ENCODE results near the gene RABGAP1L. TPM values are rescaled to one million over a fixed set of nuclear protein-coding genes. Genes with fewer than 3 reads are reported as not detected.
A peak's percentile ranks its signal among the peaks of the same experiment; 100 is the strongest.

Gene RABGAP1L
- polyA plus RNA-seq, 4 donors, result 20.6 to 53.9 (median 25.1) TPM

DNA sequence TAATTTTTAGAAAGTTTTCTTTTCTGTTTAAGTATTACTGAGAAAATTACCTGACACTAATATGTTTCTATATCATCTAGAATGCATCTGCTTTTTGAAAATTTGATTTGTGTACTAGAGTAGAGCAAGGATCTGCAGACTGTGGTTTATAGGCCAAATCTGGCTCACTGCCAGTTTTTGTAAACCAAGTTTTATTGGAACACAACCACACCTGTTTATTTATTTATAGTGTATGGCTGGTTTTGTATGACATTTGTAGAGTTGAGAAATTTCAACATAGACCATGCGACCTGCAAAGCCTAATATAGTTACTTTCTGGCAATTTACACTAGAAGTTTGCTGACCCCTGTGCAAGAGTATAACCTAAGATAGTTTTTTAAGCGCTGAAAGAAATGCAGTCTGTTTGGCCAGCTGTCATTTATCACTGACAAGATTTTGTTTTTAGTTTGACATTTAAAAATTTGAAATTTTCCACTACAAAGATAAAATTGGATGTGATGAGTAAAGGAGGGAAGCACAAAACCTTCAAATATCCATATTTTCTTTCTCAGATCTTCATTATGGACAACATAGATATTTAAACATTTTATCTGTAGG lies 804.3 kb downstream of the RABGAP1L start:
- Histone ChIP-seq H3K9me3 (ENCODE audit: control insufficient read depth in 2 of 2, insufficient read depth in 1 of 2, low read depth in 1 of 2, low read length in 1 of 2) (no peaks in the 10 kb centered on the region), H3K27me3 (ENCODE audit: control insufficient read depth in 3 of 3, insufficient read depth in 3 of 3, low read length in 3 of 3) (no peaks in the 10 kb centered on the region), H3K4me1 (ENCODE audit: control insufficient read depth in 3 of 3, insufficient read depth in 2 of 3, low read depth in 1 of 3, low read length in 2 of 3) (peaks cover 9 to 43% (median 9%) of the 10 kb centered on the region in 3 donors), H3K36me3 (ENCODE audit: control insufficient read depth in 3 of 3, insufficient read depth in 2 of 3, low read depth in 1 of 3, low read length in 3 of 3) (no peaks in the 10 kb centered on the region), H3K4me3 (ENCODE audit: low read depth in 1 of 3, low read length in 3 of 3) (no peak overlapping the region), H3K27ac (ENCODE audit: low read depth in 1 of 3, low read length in 2 of 3) (peak overlapping the region in 1 of 3 donors; percentile 71)
- FAIRE-seq (no peak), DNase-seq (peak; percentile 50 to 61)
- 45 to 63% (median 53%) methylated on average over 2 of the region's 2 CpGs for WGBS, 3 donors

DNA sequence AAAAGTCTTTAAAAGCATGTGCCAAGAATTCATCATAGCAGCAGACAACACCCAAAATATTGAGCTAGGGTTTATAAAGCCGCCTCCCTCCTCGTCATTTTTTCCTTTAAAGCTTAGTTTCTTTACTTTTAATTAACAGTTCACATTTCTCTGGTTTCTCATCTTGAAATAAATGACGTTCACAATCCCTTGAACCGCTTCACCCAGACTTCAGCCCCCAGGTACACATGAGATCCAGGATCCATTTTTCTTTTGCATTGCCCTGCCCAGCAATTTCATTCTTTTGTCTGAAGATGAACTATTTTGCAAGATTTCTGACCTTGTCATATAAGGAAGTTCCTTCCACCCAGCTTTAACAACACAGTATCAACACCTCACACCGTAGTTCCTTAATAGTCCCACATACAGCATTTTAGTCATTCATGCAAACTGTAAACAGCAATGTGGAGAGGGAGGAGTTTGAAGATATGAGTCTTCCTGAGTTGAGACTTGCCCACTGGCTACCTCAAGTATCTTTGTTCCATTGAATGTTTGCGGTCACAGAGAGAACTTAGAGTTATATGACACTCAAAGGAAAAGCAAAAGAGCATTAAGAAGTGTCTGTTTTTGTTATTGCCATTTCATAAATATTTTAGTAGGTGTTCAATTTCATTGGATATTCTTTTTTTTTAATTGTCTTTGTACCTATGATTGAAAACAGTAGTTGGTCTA lies 805.1 kb downstream of the RABGAP1L start:
- H3K27ac ChIP-seq (ENCODE audit: low read depth in 1 of 3, low read length in 2 of 3), result peak overlapping the region; percentile 56 to 71 (median 59)
- FAIRE-seq, result no peak
- no peaks in the 10 kb centered on the region for H3K27me3 ChIP-seq (ENCODE audit: control insufficient read depth in 3 of 3, insufficient read depth in 3 of 3, low read length in 3 of 3)
- peaks cover 0 to 5% (median 0%) of the 10 kb centered on the region in 3 donors for H3K36me3 ChIP-seq (ENCODE audit: control insufficient read depth in 3 of 3, insufficient read depth in 2 of 3, low read depth in 1 of 3, low read length in 3 of 3)
- peaks cover 9 to 50% (median 12%) of the 10 kb centered on the region in 3 donors for H3K4me1 ChIP-seq (ENCODE audit: control insufficient read depth in 3 of 3, insufficient read depth in 2 of 3, low read depth in 1 of 3, low read length in 2 of 3)
- H3K9me3 ChIP-seq (ENCODE audit: control insufficient read depth in 2 of 2, insufficient read depth in 1 of 2, low read depth in 1 of 2, low read length in 1 of 2), result no peaks in the 10 kb centered on the region
- peak; percentile 63 to 73 for DNase-seq
- 21 to 35% (median 29%) methylated on average over 6 of the region's 6 CpGs for WGBS, 3 donors
- H3K4me3 ChIP-seq (ENCODE audit: low read depth in 1 of 3, low read length in 3 of 3), result no peak overlapping the region

DNA sequence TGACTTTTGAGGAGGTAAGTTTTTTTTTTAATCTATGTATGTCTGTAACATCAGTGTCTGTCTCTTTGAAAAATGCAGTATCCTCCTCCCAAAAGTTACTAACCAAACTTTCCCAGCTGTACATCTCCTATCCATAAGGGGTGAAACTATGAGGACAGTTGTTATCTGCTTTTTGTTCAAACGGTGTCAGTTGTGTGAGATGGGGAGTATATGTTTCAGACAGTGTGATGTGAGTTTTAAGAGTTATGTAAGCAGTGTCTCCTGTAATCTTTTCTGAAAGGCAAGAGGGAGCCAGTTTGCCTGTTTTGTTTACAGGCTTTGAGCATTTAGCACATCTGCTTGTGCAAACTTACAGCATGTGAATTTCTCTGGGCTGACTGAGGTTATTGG lies 805.6 kb downstream of the RABGAP1L start:
- H3K4me1 ChIP-seq (ENCODE audit: control insufficient read depth in 3 of 3, insufficient read depth in 2 of 3, low read depth in 1 of 3, low read length in 2 of 3), result peaks cover 9 to 50% (median 12%) of the 10 kb centered on the region in 3 donors
- H3K27ac ChIP-seq (ENCODE audit: low read depth in 1 of 3, low read length in 2 of 3), result peak overlapping the region; percentile 66 to 92 (median 71)
- H3K27me3 ChIP-seq (ENCODE audit: control insufficient read depth in 3 of 3, insufficient read depth in 3 of 3, low read length in 3 of 3), result no peaks in the 10 kb centered on the region
- no peak for FAIRE-seq
- no peak overlapping the region for H3K4me3 ChIP-seq (ENCODE audit: low read depth in 1 of 3, low read length in 3 of 3)
- WGBS, 3 donors, result 29 to 54% (median 31%) methylated on average over 1 of the region's 1 CpG
- peak in 1 of 2 donors; percentile 31 for DNase-seq
- H3K9me3 ChIP-seq (ENCODE audit: control insufficient read depth in 2 of 2, insufficient read depth in 1 of 2, low read depth in 1 of 2, low read length in 1 of 2), result no peaks in the 10 kb centered on the region
- H3K36me3 ChIP-seq (ENCODE audit: control insufficient read depth in 3 of 3, insufficient read depth in 2 of 3, low read depth in 1 of 3, low read length in 3 of 3), result peaks cover 0 to 7% (median 1%) of the 10 kb centered on the region in 3 donors

DNA sequence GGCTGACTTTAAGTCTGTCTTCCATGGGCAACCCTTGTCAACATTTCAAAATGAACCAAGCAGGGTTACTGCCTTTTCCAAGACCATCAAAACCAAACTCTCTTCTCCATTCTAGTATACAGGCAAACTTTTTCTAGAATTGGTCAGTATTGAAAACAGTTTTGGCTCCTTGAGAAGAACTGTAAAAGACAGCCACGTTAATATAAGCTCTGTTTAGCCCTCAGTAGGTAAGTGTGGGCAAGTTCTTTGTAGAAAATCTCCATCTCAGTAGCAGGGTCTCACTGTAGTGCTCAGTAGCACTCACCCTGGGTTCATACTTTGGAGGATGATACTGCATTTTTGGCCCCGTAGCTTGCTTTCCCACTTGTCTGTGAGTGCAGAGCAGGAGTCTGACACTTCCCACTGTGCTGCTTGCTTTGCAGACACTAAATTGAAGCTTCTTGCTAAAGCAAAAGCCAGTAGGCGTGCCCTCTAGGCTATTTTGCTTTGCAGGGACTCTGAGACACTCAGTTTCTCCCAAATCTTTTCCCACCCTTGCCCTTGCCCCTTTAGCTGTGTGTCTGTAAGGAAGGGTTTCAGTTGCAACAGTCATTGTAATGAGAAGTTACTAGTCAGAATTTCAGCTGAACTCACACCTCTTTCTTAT lies 806.2 kb downstream of the RABGAP1L start:
- Histone ChIP-seq H3K27me3 (ENCODE audit: control insufficient read depth in 3 of 3, insufficient read depth in 3 of 3, low read length in 3 of 3) (no peaks in the 10 kb centered on the region), H3K27ac (ENCODE audit: low read depth in 1 of 3, low read length in 2 of 3) (peak overlapping the region; percentile 66 to 92 (median 71)), H3K4me3 (ENCODE audit: low read depth in 1 of 3, low read length in 3 of 3) (peak overlapping the region in 1 of 3 donors; percentile 8), H3K4me1 (ENCODE audit: control insufficient read depth in 3 of 3, insufficient read depth in 2 of 3, low read depth in 1 of 3, low read length in 2 of 3) (peaks cover 9 to 49% (median 12%) of the 10 kb centered on the region in 3 donors), H3K36me3 (ENCODE audit: control insufficient read depth in 3 of 3, insufficient read depth in 2 of 3, low read depth in 1 of 3, low read length in 3 of 3) (peaks cover 0 to 7% (median 2%) of the 10 kb centered on the region in 3 donors), H3K9me3 (ENCODE audit: control insufficient read depth in 2 of 2, insufficient read depth in 1 of 2, low read depth in 1 of 2, low read length in 1 of 2) (no peaks in the 10 kb centered on the region)
- DNase-seq, result peak in 1 of 2 donors; percentile 37
- 40 to 53% (median 44%) methylated on average over 3 of the region's 3 CpGs for WGBS, 3 donors
- no peak for FAIRE-seq

DNA sequence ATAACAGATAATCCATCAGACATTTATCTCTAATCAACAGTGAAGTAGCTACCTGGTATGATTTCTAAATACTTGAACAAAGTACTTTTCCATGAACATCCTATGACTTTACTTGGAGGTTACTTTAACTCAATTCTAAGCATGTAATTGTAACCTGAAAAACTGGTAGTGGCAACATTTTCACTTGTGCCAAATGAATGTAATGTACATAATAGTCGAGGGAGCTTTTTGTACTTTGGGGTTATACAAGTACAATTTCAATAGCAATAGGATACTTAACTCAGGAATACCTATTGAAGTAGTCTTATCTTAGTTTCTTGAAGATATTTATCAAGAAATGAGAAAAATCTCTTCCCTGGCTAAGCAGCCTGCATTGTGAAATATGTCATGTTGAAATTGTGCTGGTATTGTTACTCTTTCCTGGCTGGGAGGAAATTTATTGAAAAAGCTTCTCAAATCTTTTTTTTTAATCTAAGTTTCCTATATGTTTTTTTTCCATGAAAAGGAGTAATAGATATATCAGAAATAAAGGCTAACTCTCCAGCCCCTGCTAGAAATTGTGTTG lies 806.8 kb downstream of the RABGAP1L start:
- peak overlapping the region in 1 of 3 donors; percentile 8 for H3K4me3 ChIP-seq (ENCODE audit: low read depth in 1 of 3, low read length in 3 of 3)
- FAIRE-seq (no peak), DNase-seq (peak in 1 of 2 donors; percentile 73)
- no peaks in the 10 kb centered on the region for H3K27me3 ChIP-seq (ENCODE audit: control insufficient read depth in 3 of 3, insufficient read depth in 3 of 3, low read length in 3 of 3)
- peaks cover 0 to 7% (median 2%) of the 10 kb centered on the region in 3 donors for H3K36me3 ChIP-seq (ENCODE audit: control insufficient read depth in 3 of 3, insufficient read depth in 2 of 3, low read depth in 1 of 3, low read length in 3 of 3)
- H3K27ac ChIP-seq (ENCODE audit: low read depth in 1 of 3, low read length in 2 of 3), result peak overlapping the region; percentile 71 to 92 (median 78)
- 7 to 33% (median 12%) methylated on average over 1 of the region's 1 CpG for WGBS, 3 donors
- peaks cover 9 to 45% (median 12%) of the 10 kb centered on the region in 3 donors for H3K4me1 ChIP-seq (ENCODE audit: control insufficient read depth in 3 of 3, insufficient read depth in 2 of 3, low read depth in 1 of 3, low read length in 2 of 3)
- no peaks in the 10 kb centered on the region for H3K9me3 ChIP-seq (ENCODE audit: control insufficient read depth in 2 of 2, insufficient read depth in 1 of 2, low read depth in 1 of 2, low read length in 1 of 2)

DNA sequence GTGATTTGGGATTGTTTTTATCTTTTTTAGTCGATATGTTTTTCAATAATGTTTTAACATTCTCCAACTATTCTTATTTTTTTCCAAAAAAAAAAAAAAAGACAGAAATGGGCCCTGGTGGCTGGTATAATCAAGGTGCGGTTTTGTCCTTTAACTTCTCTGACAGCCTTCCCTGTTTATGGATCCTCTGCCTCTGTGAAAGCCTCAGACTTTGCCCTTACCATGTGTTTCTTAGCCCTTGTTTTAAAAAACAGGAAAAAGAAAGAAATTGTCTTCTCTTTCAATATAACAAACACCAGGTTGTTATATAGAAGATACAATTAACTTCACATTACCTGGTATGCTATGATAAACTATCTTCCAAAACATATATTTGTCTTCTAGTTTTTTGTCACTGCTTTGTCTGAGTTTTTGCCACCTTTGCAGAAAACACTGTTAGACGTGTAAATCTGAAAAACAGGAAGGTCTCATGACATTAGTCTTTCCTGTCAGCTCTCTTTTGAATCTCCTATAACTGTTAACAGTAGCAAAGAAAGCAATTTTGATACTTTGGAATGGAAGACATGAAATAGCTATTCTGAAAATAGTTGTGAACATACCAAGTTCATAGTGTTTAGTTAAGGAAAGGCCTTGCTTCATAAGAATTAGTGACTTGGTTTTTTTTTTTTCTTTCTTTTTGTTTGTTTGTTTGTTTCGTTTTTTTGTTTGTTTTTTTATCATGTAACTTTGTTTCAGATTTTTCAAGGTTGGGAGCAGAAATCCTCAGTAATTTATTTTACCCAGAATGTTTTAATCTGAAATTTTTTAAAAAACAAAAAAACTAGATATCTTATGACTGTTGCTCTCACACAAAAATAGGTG lies 808.8 kb downstream of the RABGAP1L start:
- FAIRE-seq (peak; percentile 57), DNase-seq (peak; percentile 61 to 79)
- WGBS, 3 donors, result 18 to 45% (median 22%) methylated on average over 4 of the region's 4 CpGs
- Histone ChIP-seq H3K9me3 (ENCODE audit: control insufficient read depth in 2 of 2, insufficient read depth in 1 of 2, low read depth in 1 of 2, low read length in 1 of 2) (no peaks in the 10 kb centered on the region), H3K4me1 (ENCODE audit: control insufficient read depth in 3 of 3, insufficient read depth in 2 of 3, low read depth in 1 of 3, low read length in 2 of 3) (peaks cover 9 to 50% (median 12%) of the 10 kb centered on the region in 3 donors), H3K36me3 (ENCODE audit: control insufficient read depth in 3 of 3, insufficient read depth in 2 of 3, low read depth in 1 of 3, low read length in 3 of 3) (peaks cover 0 to 7% (median 4%) of the 10 kb centered on the region in 3 donors), H3K27me3 (ENCODE audit: control insufficient read depth in 3 of 3, insufficient read depth in 3 of 3, low read length in 3 of 3) (no peaks in the 10 kb centered on the region), H3K4me3 (ENCODE audit: low read depth in 1 of 3, low read length in 3 of 3) (no peak overlapping the region), H3K27ac (ENCODE audit: low read depth in 1 of 3, low read length in 2 of 3) (peak overlapping the region; percentile 71 to 78 (median 72))

DNA sequence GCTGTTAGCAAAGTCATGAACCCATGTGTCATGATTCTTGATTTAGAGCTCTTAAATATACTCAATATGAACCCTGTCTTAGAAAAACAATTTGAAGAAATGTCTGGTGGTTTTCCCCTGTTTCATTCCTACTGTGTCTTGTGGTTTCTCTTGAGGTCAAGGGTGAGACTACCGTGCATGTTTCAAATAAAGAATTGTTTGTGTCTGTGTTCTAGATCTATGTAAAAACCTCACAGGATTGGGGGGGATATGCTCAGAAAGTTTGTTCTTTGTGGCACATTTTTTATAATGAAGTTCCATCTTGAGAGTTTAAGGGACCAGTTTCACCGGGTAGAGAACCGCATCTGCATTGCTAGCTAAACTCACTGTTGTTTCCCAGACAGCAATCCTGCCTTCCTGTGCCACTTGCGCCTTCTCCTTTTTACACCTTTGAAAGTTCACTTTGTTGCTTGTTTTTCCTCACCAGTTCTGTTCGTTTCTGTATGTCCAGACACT lies 809.5 kb downstream of the RABGAP1L start:
- Histone ChIP-seq H3K4me3 (ENCODE audit: low read depth in 1 of 3, low read length in 3 of 3) (no peak overlapping the region), H3K9me3 (ENCODE audit: control insufficient read depth in 2 of 2, insufficient read depth in 1 of 2, low read depth in 1 of 2, low read length in 1 of 2) (no peaks in the 10 kb centered on the region), H3K36me3 (ENCODE audit: control insufficient read depth in 3 of 3, insufficient read depth in 2 of 3, low read depth in 1 of 3, low read length in 3 of 3) (peaks cover 0 to 9% (median 4%) of the 10 kb centered on the region in 3 donors), H3K27me3 (ENCODE audit: control insufficient read depth in 3 of 3, insufficient read depth in 3 of 3, low read length in 3 of 3) (no peaks in the 10 kb centered on the region), H3K27ac (ENCODE audit: low read depth in 1 of 3, low read length in 2 of 3) (peak overlapping the region; percentile 17 to 89 (median 71)), H3K4me1 (ENCODE audit: control insufficient read depth in 3 of 3, insufficient read depth in 2 of 3, low read depth in 1 of 3, low read length in 2 of 3) (peaks cover 9 to 45% (median 12%) of the 10 kb centered on the region in 3 donors)
- WGBS, 3 donors, result 57 to 70% (median 63%) methylated on average over 5 of the region's 5 CpGs
- DNase-seq (peak; percentile 34 to 62), FAIRE-seq (no peak)
